ENCODE measurements around the gene PPIAL4G. TPM values are rescaled to one million over a fixed set of nuclear protein-coding genes. Genes with fewer than 3 reads are reported as not detected.
"Not testable (repeated sequence)": the region's sequence is repeated elsewhere in the genome, so short reads cannot be mapped to it uniquely, and the experiment has no call there.

PPIAL4G gene
- total RNA-seq, 2 donors from 2014 or later: 0.24 to 0.36 TPM

- not testable (repeated sequence) for H3K9me3 Mint-ChIP-seq; H3K36me3 Mint-ChIP-seq; ATAC-seq; H3K4me1 Mint-ChIP-seq (ENCODE audit: low read depth in 2 of 2); H3K27me3 Mint-ChIP-seq
- Mint-ChIP-seq H3K27ac (peak overlapping the region; percentile 76 to 81), H3K4me3 (peak overlapping the region; percentile 86)
- peak; percentile 60 for DNase-seq (ENCODE audit: low spot score)
Measured at GRCh38 chr1:148458901-148459581, 24.1 kb downstream of the PPIAL4G start.

GRCh38 chr1:148458398-148458797 lies 24.7 kb downstream of the PPIAL4G start:
- H3K27ac Mint-ChIP-seq: peak overlapping the region; percentile 76 to 81
- not testable (repeated sequence) for H3K9me3 Mint-ChIP-seq; H3K4me1 Mint-ChIP-seq (ENCODE audit: low read depth in 2 of 2); ATAC-seq; H3K27me3 Mint-ChIP-seq; H3K36me3 Mint-ChIP-seq
- H3K4me3 Mint-ChIP-seq: peak overlapping the region; percentile 86
- DNase-seq (ENCODE audit: low spot score): peak; percentile 55

- H3K4me1 Mint-ChIP-seq (ENCODE audit: low read depth in 2 of 2); H3K27me3 Mint-ChIP-seq; H3K36me3 Mint-ChIP-seq; H3K9me3 Mint-ChIP-seq; DNase-seq (ENCODE audit: low spot score); H3K4me3 Mint-ChIP-seq; H3K27ac Mint-ChIP-seq; ATAC-seq: not testable (repeated sequence)
Measured at GRCh38 chr1:148452845-148453244, 30.3 kb downstream of the PPIAL4G start.

GRCh38 chr1:148439654-148440325 lies 43.3 kb downstream of the PPIAL4G start:
- H3K27me3 Mint-ChIP-seq; DNase-seq (ENCODE audit: low spot score); ATAC-seq; H3K4me3 Mint-ChIP-seq; H3K9me3 Mint-ChIP-seq; H3K36me3 Mint-ChIP-seq: not testable (repeated sequence)
- Mint-ChIP-seq H3K4me1 (ENCODE audit: low read depth in 2 of 2) (peaks cover 33 to 34% of the 10 kb centered on the region in 2 donors), H3K27ac (peak overlapping the region in 1 of 2 donors; percentile 24)

GRCh38 chr1:148435406-148435805 lies 47.7 kb downstream of the PPIAL4G start:
- Mint-ChIP-seq H3K9me3 (no peaks in the 10 kb centered on the region), H3K36me3 (peaks cover 19% of the 10 kb centered on the region), H3K27me3 (no peaks in the 10 kb centered on the region), H3K27ac (no peak overlapping the region), H3K4me3 (no peak overlapping the region), H3K4me1 (ENCODE audit: low read depth in 2 of 2) (peaks cover 47 to 54% of the 10 kb centered on the region in 2 donors)
- DNase-seq (ENCODE audit: low spot score) (no peak), ATAC-seq (no peak)

- Mint-ChIP-seq H3K36me3 (peaks cover 25% of the 10 kb centered on the region), H3K4me1 (ENCODE audit: low read depth in 2 of 2) (peaks cover 48 to 53% of the 10 kb centered on the region in 2 donors)
- ATAC-seq: no peak
Measured at GRCh38 chr1:148434832-148435231, 48.3 kb downstream of the PPIAL4G start.

GRCh38 chr1:148432916-148433317 lies 50.2 kb downstream of the PPIAL4G start:
- H3K27ac Mint-ChIP-seq: peak overlapping the region in 1 of 2 donors; percentile 63
- H3K27me3 Mint-ChIP-seq; H3K9me3 Mint-ChIP-seq; H3K4me3 Mint-ChIP-seq; DNase-seq (ENCODE audit: low spot score); ATAC-seq: not testable (repeated sequence)
- peaks cover 47 to 49% of the 10 kb centered on the region in 2 donors for H3K4me1 Mint-ChIP-seq (ENCODE audit: low read depth in 2 of 2)
- H3K36me3 Mint-ChIP-seq: peaks cover 41% of the 10 kb centered on the region

More at GRCh38 chr1:148434832-148435231, 48.3 kb downstream of the PPIAL4G start:
- Mint-ChIP-seq H3K4me3 (no peak overlapping the region), H3K27ac (no peak overlapping the region), H3K27me3 (no peaks in the 10 kb centered on the region), H3K9me3 (no peaks in the 10 kb centered on the region)
- no peak for DNase-seq (ENCODE audit: low spot score)

Other genes starting within 250 kb of the PPIAL4G start
- gene NBPF14, start 112.7 kb upstream of the PPIAL4G start, total RNA-seq: 10 to 100 TPM; 23.0 to 45.6 TPM

Data from natural killer cell treated with Interleukin-12 subunit alpha and Interleukin-12 subunit beta and Interleukin-15 and Interleukin-18, amount 100 ng/mL, for 72 hours (primary cell).